SU-DHL-6 (cell line): ENCODE data around the gene PPFIBP1.

Experiments
- H2AFZ ChIP-seq: fragments of 200-600 bp; sonication (generic); 2 replicates; pipeline ENCODE4 v1.6.1; 2014; ENCODE audit warnings: low read depth, mild to moderate bottlenecking, moderate library complexity, mixed read lengths, antibody characterized with exemption, low read length; ENCODE audit not compliant: severe bottlenecking
- H3F3A ChIP-seq: fragments of 200-600 bp; shearing (Covaris generic); 2 replicates; pipeline ENCODE4 v1.6.0; 2016; ENCODE audit warnings: antibody characterized with exemption, mild to moderate bottlenecking; ENCODE audit not compliant: insufficient read depth
- H3K27ac ChIP-seq: fragments of 200-600 bp; sonication (generic); 2 replicates; pipeline ENCODE4 v1.5.1; 2016; ENCODE audit warnings: low read depth, mild to moderate bottlenecking, low read length, moderate library complexity, mixed read lengths
- H3K27me3 ChIP-seq: fragments of 200-600 bp; sonication (generic), shearing (Covaris generic); 2 replicates; pipeline ENCODE4 v1.6.0; 2014; ENCODE audit warnings: mild to moderate bottlenecking, low read length
- H3K36me3 ChIP-seq: fragments of 200-600 bp; sonication (generic); 2 replicates; pipeline ENCODE4 v1.6.1; 2014; ENCODE audit warnings: mild to moderate bottlenecking, low read length, mixed read lengths
- H3K4me2 ChIP-seq: fragments of 300-600, 200-600 bp; shearing (Covaris generic), sonication (generic); 2 replicates; pipeline ENCODE4 v1.6.0; 2014; ENCODE audit warnings: low read length, low read depth, mild to moderate bottlenecking; ENCODE audit not compliant: poor library complexity, severe bottlenecking
- H3K4me3 ChIP-seq: fragments of 200-600 bp; sonication (generic); 2 replicates; pipeline ENCODE4 v1.5.1; 2014; ENCODE audit warnings: antibody characterized with exemption, low read length, mild to moderate bottlenecking, mixed read lengths; ENCODE audit not compliant: insufficient read depth, poor library complexity, severe bottlenecking
- H3K79me2 ChIP-seq: fragments of 200-600 bp; sonication (generic); 2 replicates; pipeline ENCODE4 v1.6.1; 2014; ENCODE audit warnings: mild to moderate bottlenecking, low read length, moderate library complexity; ENCODE audit not compliant: insufficient read depth
- H3K9ac ChIP-seq: fragments of 200-600 bp; sonication (generic); 2 replicates; pipeline ENCODE4 v1.7.0; 2014; ENCODE audit warnings: mild to moderate bottlenecking, low read length
- H3K9me2 ChIP-seq: fragments of 200-600 bp; sonication (generic); replicated peaks from 2 replicates; pipeline ENCODE4 v1.6.1; 2014; ENCODE audit warnings: low read length; ENCODE audit not compliant: insufficient read depth
- H3K9me3 ChIP-seq: fragments of 200-600 bp; sonication (generic); 2 replicates; pipeline ENCODE4 v1.6.1; 2014; ENCODE audit warnings: low read length, mixed read lengths; ENCODE audit not compliant: insufficient read depth
- H4K20me1 ChIP-seq: fragments of 200-600 bp; sonication (generic); 2 replicates; pipeline ENCODE4 v1.6.1; 2014; ENCODE audit warnings: low read depth, mild to moderate bottlenecking, antibody characterized with exemption, low read length, moderate library complexity, mixed read lengths
- EZH2phosphoT487 ChIP-seq: fragments of 200-600 bp; sonication (generic), shearing (Covaris generic); conservative IDR thresholded peaks from 2 replicates; pipeline ENCODE4 v1.6.1; 2018; ENCODE audit warnings: mild to moderate bottlenecking, antibody characterized with exemption, low read length, moderate library complexity, mixed read lengths
- TF ChIP-seq, protein P1 (sequence below): fragments of 200-600 bp; sonication (generic); IDR thresholded peaks from one replicate; pipeline ENCODE4 v1.5.1; 2017; ENCODE audit warnings: antibody characterized with exemption, mild to moderate bottlenecking, low read length, moderate library complexity; ENCODE audit not compliant: insufficient read depth, poor library complexity, severe bottlenecking

Gene PPFIBP1

DNA sequence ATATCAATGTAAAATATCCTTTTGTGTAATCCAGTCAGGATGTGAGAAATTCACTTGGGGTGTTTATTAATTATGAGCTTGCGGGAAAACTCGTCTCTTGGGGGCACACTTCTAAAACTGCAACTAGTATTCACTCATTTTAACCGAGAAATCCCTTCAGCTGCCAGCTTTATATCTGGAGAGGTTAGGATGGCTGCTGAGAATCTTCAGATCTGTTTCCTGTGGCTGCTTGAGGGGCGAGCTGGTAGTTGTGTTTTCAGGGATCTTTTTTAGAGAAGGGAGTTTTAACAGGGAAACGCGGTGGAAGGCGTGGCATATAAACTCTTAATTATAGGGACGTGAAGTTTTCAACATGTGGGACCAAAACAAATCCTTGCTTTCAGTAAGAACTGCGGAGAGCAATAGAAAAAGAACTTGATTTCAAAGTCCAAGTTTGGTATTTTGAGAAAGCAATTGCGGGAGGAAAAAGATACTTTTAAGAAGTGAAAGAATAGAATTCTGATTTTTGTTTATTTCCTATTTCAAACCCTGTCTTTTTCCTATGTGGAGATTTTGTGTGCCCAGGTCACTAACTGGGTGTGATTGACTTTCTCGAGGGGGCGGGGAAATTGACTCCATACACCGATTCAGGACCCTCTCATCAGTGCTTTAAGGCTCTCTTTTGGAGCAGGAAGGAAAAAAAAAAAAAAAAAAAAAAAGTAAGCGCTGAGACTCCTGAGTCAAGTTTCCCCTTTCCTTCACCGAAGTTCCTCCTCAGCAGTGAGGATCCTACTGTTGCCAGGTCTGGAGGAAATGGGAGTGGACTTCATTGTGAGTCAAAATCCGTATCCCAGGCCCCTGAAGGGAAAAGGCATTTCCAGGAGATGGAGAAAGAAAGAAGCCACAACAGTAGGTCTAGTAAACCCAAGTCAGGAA lies 1.1 kb downstream of the PPFIBP1 start:
- Histone ChIP-seq H3F3A (no peaks in the 10 kb centered on the region), H4K20me1 (no peaks in the 10 kb centered on the region), H3K27ac (no peak overlapping the region), H3K9ac (peak overlapping the region; percentile 53; the same call in 1 of the 2 replicates), H3K36me3 (no peaks in the 10 kb centered on the region), H3K4me3 (peak overlapping the region; percentile 71), H3K4me2 (peak overlapping the region; percentile 67), H3K79me2 (no peaks in the 10 kb centered on the region), H3K27me3 (no peaks in the 10 kb centered on the region), H3K9me2 (no peaks in the 10 kb centered on the region), H3K9me3 (no peaks in the 10 kb centered on the region), H2AFZ (no peak overlapping the region)
- TF ChIP-seq, protein P1, sequence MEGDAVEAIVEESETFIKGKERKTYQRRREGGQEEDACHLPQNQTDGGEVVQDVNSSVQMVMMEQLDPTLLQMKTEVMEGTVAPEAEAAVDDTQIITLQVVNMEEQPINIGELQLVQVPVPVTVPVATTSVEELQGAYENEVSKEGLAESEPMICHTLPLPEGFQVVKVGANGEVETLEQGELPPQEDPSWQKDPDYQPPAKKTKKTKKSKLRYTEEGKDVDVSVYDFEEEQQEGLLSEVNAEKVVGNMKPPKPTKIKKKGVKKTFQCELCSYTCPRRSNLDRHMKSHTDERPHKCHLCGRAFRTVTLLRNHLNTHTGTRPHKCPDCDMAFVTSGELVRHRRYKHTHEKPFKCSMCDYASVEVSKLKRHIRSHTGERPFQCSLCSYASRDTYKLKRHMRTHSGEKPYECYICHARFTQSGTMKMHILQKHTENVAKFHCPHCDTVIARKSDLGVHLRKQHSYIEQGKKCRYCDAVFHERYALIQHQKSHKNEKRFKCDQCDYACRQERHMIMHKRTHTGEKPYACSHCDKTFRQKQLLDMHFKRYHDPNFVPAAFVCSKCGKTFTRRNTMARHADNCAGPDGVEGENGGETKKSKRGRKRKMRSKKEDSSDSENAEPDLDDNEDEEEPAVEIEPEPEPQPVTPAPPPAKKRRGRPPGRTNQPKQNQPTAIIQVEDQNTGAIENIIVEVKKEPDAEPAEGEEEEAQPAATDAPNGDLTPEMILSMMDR = no peak
- TF ChIP-seq EZH2phosphoT487 = no peak

DNA sequence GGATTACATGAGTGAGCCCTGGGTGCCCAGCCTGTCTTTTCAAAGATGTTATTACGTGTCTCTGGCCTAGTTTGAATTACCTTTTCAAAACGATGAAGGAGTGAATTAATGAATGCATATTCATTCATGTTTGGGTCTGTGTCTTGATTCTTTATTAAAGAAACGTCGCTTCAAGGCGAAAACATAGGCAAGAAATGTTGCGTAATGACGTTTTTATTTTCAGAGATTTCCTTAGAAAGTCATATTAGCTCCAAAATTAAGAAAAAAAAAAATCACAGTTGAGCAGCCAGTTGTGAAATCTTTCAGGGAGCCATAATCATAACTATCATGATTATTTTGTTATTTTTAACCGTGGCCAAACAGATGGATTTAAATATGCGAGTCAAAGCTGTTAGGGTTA lies 3.5 kb downstream of the PPFIBP1 start:
- Histone ChIP-seq H3K9me3 (no peaks in the 10 kb centered on the region), H3K4me2 (no peak overlapping the region), H3K27ac (no peak overlapping the region), H3K4me3 (no peak overlapping the region), H3K9me2 (no peaks in the 10 kb centered on the region), H4K20me1 (no peaks in the 10 kb centered on the region), H3F3A (no peaks in the 10 kb centered on the region), H3K9ac (no peak overlapping the region), H3K79me2 (no peaks in the 10 kb centered on the region), H2AFZ (no peak overlapping the region), H3K36me3 (no peaks in the 10 kb centered on the region), H3K27me3 (no peaks in the 10 kb centered on the region)
- no peak for TF ChIP-seq EZH2phosphoT487
- TF ChIP-seq, protein P1 = no peak

DNA sequence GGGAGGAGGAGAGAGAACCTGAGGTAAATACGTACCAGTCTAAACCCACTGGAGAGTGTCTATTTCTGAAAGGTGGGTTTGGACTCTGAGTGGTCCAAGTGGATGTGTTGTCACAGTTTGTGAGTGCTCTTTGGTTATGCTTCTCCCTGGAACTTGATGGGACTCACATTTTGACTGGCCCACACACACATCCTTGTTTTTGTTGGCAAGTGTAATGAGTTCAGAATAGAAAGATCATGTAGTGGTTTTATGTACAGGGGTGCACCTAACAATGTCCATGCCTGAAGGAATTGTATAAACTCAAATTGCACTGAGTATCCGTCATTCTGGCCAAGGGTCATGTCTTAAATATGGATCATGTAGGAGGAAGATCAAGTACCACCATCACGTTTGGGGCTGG lies 4.8 kb downstream of the PPFIBP1 start:
- H4K20me1 ChIP-seq = no peaks in the 10 kb centered on the region
- H2AFZ ChIP-seq = no peak overlapping the region
- no peak for TF ChIP-seq EZH2phosphoT487
- TF ChIP-seq, protein P1 = no peak
- no peaks in the 10 kb centered on the region for H3K79me2 ChIP-seq
- H3K36me3 ChIP-seq = no peaks in the 10 kb centered on the region
- H3K9ac ChIP-seq = no peak overlapping the region
- no peaks in the 10 kb centered on the region for H3F3A ChIP-seq
- H3K27me3 ChIP-seq = no peaks in the 10 kb centered on the region
- no peaks in the 10 kb centered on the region for H3K9me3 ChIP-seq
- no peak overlapping the region for H3K4me2 ChIP-seq
- no peak overlapping the region for H3K27ac ChIP-seq
- no peaks in the 10 kb centered on the region for H3K9me2 ChIP-seq
- H3K4me3 ChIP-seq = no peak overlapping the region
